GM20000 (cell line): ENCODE measurements around the gene ZNF446.

Experiments used
- DNase-seq: peaks from one replicate; pipeline ENCODE4 v3.0.0; 2012; ENCODE audit warnings: low spot score
- TF ChIP-seq, protein P1 (sequence below): IDR thresholded peaks from 2 replicates; pipeline ENCODE4 v1.5.1; 2012; ENCODE audit warnings: mild to moderate bottlenecking, control low read depth; ENCODE audit errors: extremely low read depth, missing control alignments

The ZNF446 gene

DNA sequence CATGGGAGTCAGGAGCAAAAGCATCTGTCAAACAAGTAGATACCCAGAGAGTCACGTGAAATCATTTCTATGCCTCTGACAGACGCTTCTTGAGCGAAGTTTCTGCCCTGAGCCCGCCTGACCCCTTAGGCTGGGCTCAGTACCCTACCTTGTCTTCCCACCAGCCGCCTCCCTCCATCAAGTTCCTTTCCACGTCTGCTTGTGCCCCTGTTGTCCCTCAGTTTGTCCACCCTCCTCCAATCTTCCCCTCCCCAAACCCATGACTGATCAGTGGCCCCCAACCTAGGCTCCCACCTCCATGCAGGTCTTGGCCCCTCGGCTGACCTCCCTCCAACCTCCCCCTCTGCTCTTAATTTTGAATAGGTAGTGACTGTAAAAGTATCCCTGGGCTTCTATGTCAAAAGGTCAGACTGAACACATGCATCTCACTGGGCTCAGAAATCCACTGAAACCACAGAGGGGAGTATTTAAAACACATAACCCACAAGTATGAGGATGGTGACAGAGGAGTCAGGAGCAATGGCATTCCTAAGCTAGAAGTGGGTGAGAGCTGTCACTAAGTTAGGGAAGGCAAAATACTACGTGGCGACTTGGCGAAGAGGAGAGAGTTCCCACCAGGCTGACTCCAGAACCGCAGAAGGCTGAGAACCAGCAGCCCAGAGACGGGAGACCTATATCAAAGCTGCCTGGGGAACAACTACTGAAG is 1.7 kb upstream of the ZNF446 start:
- DNase-seq = no peak
- TF ChIP-seq, protein P1, sequence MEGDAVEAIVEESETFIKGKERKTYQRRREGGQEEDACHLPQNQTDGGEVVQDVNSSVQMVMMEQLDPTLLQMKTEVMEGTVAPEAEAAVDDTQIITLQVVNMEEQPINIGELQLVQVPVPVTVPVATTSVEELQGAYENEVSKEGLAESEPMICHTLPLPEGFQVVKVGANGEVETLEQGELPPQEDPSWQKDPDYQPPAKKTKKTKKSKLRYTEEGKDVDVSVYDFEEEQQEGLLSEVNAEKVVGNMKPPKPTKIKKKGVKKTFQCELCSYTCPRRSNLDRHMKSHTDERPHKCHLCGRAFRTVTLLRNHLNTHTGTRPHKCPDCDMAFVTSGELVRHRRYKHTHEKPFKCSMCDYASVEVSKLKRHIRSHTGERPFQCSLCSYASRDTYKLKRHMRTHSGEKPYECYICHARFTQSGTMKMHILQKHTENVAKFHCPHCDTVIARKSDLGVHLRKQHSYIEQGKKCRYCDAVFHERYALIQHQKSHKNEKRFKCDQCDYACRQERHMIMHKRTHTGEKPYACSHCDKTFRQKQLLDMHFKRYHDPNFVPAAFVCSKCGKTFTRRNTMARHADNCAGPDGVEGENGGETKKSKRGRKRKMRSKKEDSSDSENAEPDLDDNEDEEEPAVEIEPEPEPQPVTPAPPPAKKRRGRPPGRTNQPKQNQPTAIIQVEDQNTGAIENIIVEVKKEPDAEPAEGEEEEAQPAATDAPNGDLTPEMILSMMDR = no peak

DNA sequence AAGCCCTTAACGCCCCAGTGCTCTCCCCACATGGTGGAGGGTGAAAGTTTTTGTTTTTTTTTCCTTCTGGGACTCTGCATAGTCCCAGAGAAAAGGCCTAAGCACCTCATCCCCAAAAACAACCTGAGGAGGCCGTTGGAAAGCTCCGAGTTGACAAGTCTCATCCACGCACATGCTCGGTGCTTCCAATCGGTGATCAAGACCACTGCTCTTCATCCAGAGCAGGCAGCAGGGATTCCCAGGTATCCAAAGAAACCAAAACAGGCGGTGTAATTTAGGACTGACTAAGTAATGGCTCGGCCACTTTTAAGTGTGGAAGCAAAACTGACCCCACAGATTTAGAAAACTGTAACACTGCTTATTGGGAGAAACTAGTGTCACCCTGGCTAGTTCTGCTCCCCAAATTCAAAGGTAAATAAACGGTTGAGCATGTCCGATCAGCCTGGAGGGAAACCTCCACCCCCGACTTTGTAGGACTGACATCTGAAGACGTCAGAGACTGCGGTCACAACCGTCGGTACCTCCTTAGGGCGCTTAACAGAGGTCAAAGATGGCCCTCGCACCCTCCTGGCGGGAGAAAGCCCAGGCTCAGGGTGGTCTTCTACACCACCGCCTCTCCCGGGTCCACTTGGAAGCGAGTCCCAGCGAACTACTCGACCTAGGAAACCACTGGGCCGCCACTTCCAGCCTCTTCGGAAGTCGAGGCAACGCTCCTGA is 997 bp upstream of the ZNF446 start:
- peak; percentile 60 for DNase-seq
- TF ChIP-seq, protein P1 = no peak

DNA sequence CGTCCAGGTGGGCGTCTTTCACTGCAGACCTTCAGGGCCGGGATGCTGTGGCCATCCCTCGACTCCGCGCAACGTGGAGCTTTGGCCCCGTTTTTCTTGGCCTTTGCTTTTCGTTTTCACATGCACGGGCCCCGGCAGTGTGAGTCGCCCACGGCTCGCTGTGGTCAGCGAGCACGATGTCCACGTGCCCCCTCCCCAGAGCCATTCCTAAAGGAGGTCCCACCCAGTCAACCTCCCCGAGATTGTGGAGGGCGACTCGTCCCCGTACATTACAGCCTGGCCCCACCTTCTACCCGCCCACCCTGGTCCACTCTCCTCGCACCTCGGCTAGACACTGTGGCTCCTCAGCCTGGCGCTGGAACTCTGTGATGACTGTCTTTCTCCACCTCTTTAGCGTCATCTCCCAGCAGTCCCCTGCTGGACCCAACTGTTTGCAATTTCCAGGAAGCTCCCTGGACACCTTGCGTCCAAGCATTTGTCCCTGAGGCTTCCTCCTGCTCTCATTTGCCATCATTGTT is 405 bp downstream of the ZNF446 start:
- no peak for DNase-seq
- TF ChIP-seq, protein P1 = no peak

DNA sequence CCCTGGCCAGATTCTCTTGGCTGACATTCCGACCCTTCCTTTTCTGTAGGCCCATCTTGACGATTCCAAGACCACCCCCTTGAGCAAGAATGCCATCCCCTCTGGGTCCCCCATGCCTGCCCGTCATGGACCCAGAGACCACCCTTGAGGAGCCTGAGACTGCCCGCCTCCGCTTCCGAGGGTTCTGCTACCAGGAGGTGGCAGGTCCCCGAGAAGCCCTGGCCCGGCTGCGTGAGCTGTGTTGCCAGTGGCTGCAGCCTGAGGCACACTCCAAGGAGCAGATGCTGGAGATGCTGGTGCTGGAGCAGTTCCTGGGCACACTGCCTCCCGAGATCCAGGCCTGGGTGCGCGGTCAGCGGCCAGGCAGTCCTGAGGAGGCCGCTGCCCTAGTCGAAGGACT is 978 bp downstream of the ZNF446 start:
- DNase-seq = no peak
- TF ChIP-seq, protein P1 = no peak

DNA sequence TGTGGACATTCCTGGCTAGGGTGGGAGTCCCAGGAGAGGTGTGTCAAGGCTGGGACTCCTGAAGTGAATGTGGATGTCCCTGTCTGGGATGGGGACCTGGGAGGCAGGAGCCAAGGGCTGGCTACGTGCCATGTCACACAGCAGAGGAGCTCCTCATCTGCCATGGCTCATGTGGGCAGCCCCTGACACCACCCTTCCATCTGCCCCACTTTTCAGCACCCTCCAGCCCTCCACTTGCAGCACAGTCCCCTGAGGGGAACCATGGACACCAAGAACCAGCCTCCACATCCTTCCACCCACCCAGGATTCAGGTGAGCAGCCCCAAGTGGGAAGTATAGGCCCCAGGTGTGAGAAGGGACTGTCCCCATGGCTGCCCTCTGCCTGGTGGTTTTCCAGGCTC is 1.7 kb downstream of the ZNF446 start:
- no peak for DNase-seq
- TF ChIP-seq, protein P1 = no peak

- no peak for DNase-seq
- TF ChIP-seq, protein P1 = no peak
Measured at GRCh38 chr19:58479303-58479702, 3.2 kb downstream of the ZNF446 start.

GRCh38 chr19:58479736-58480480 is 3.8 kb downstream of the ZNF446 start:
- TF ChIP-seq, protein P1 = no peak
- no peak for DNase-seq
